Osteocyte (in vitro differentiated cells): ENCODE results near the gene SETDB2. TPM values are rescaled to one million over a fixed set of nuclear protein-coding genes. Genes with fewer than 3 reads are reported as not detected.

Experiments used
- DNase-seq: peaks from one replicate; pipeline ENCODE4 v3.0.0; 2021; ENCODE audit warnings: mixed read lengths; ENCODE audit not compliant: unreplicated experiment; ENCODE audit errors: extremely low spot score
- H3K27ac Mint-ChIP-seq: one replicate; pipeline ENCODE4 v1.8.0; 2021; ENCODE audit warnings: mild to moderate bottlenecking, mixed read lengths; ENCODE audit not compliant: unreplicated experiment
- H3K27me3 Mint-ChIP-seq: one replicate; pipeline ENCODE4 v1.8.0; 2021; ENCODE audit warnings: mixed read lengths; ENCODE audit not compliant: unreplicated experiment
- H3K36me3 Mint-ChIP-seq: one replicate; pipeline ENCODE4 v1.8.0; 2021; ENCODE audit warnings: mixed read lengths; ENCODE audit not compliant: unreplicated experiment
- H3K4me1 Mint-ChIP-seq: one replicate; pipeline ENCODE4 v1.8.0; 2021; ENCODE audit warnings: mixed read lengths; ENCODE audit not compliant: unreplicated experiment
- H3K4me3 Mint-ChIP-seq: one replicate; pipeline ENCODE4 v1.8.0; 2021; ENCODE audit warnings: mild to moderate bottlenecking, moderate library complexity, mixed read lengths; ENCODE audit not compliant: unreplicated experiment
- H3K9me3 Mint-ChIP-seq: one replicate; pipeline ENCODE4 v1.8.0; 2021; ENCODE audit warnings: mixed read lengths; ENCODE audit not compliant: unreplicated experiment
- total RNA-seq: library from RNA; stranded (reverse); gene quantifications from 2 replicates; pipeline ENCODE4 v1.2.1, GENCODE V29; 2021
- TF ChIP-seq, protein P1 (sequence below): fragments of 200-600 bp; sonication (generic); IDR thresholded peaks from 2 replicates; pipeline ENCODE4 v1.5.0; 2021; ENCODE audit warnings: antibody characterized with exemption, mild to moderate bottlenecking, moderate library complexity

Gene SETDB2
- total RNA-seq, 1 donor from 2014 or later: 9.4 TPM

GRCh38 chr13:49512578-49512977 is 68.5 kb downstream of the SETDB2 start:
- DNase-seq: no peak
- Mint-ChIP-seq H3K4me3 (no peak overlapping the region), H3K27me3 (no peaks in the 10 kb centered on the region), H3K9me3 (no peaks in the 10 kb centered on the region), H3K27ac (no peak overlapping the region), H3K36me3 (peaks cover 33% of the 10 kb centered on the region), H3K4me1 (peaks cover 5% of the 10 kb centered on the region)
- TF ChIP-seq, protein P1, sequence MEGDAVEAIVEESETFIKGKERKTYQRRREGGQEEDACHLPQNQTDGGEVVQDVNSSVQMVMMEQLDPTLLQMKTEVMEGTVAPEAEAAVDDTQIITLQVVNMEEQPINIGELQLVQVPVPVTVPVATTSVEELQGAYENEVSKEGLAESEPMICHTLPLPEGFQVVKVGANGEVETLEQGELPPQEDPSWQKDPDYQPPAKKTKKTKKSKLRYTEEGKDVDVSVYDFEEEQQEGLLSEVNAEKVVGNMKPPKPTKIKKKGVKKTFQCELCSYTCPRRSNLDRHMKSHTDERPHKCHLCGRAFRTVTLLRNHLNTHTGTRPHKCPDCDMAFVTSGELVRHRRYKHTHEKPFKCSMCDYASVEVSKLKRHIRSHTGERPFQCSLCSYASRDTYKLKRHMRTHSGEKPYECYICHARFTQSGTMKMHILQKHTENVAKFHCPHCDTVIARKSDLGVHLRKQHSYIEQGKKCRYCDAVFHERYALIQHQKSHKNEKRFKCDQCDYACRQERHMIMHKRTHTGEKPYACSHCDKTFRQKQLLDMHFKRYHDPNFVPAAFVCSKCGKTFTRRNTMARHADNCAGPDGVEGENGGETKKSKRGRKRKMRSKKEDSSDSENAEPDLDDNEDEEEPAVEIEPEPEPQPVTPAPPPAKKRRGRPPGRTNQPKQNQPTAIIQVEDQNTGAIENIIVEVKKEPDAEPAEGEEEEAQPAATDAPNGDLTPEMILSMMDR: no peak

DNA sequence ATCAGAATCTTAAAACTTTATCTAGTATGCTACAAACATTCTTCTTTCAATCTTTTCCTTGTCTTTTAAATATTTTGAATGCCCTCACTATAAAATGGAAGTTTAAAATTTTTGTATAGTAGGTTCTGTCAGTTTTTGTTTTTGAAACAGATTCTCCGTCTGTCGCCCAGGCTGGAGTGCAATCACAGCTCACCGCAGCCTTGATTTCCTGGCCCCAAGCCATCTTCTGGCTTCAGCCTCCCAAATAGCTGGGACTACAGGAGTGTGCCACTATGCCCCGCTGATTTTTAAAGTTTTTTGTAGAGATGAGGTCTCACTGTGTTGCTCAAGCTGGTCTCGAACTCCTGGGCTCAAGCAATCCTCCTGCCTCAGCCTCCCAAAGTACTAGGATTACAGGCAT is 72.4 kb downstream of the SETDB2 start:
- Mint-ChIP-seq H3K36me3 (peaks cover 43% of the 10 kb centered on the region), H3K9me3 (no peaks in the 10 kb centered on the region), H3K27me3 (no peaks in the 10 kb centered on the region), H3K4me3 (no peak overlapping the region), H3K27ac (no peak overlapping the region), H3K4me1 (peaks cover 5% of the 10 kb centered on the region)
- DNase-seq: no peak
- TF ChIP-seq, protein P1: no peak

- no peak for DNase-seq
- Mint-ChIP-seq H3K4me3 (no peak overlapping the region), H3K9me3 (no peaks in the 10 kb centered on the region), H3K36me3 (peaks cover 52% of the 10 kb centered on the region), H3K27me3 (no peaks in the 10 kb centered on the region), H3K27ac (no peak overlapping the region), H3K4me1 (peaks cover 5% of the 10 kb centered on the region)
- TF ChIP-seq, protein P1: peak; percentile 30
These were observed 73.4 kb downstream of the SETDB2 start for GRCh38 chr13:49517461-49517860.

DNA sequence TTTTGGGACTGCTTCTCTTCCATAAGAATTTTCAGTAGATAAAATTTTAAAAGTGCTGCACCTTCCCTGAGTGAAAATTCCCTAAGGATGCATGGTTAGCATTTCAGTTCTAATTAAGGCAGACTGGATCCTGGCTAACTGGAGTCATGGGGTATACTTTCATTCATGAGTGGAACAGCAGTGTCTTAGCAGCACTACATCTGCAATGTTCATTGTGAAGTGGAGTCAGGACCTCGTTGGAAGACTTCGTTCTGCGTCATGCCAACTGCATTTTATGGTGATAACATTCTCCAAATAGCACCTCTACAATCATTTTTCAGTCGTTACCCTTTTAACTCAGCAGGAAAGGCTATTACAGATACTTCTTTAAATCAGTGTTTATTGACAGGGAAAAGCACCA is 77.2 kb downstream of the SETDB2 start:
- Mint-ChIP-seq H3K27ac (no peak overlapping the region), H3K4me1 (peaks cover 2% of the 10 kb centered on the region), H3K4me3 (no peak overlapping the region), H3K36me3 (peaks cover 38% of the 10 kb centered on the region), H3K9me3 (no peaks in the 10 kb centered on the region), H3K27me3 (no peaks in the 10 kb centered on the region)
- TF ChIP-seq, protein P1: no peak
- no peak for DNase-seq

GRCh38 chr13:49524740-49525501 is 80.8 kb downstream of the SETDB2 start:
- Mint-ChIP-seq H3K36me3 (peaks cover 48% of the 10 kb centered on the region), H3K27me3 (no peaks in the 10 kb centered on the region), H3K4me3 (no peak overlapping the region), H3K4me1 (no peaks in the 10 kb centered on the region), H3K27ac (no peak overlapping the region), H3K9me3 (no peaks in the 10 kb centered on the region)
- TF ChIP-seq, protein P1: no peak
- DNase-seq: no peak
